ENCODE data around the gene NMU.
A peak's percentile ranks its signal among the peaks of the same experiment; 100 is the strongest.
"Not testable (repeated sequence)": the region's sequence is repeated elsewhere in the genome, so short reads cannot be mapped to it uniquely, and the experiment has no call there.

The NMU gene

GRCh38 chr4:55553441-55554201, 82.5 kb downstream of the NMU start:
- TF ChIP-seq CSDC2 (CRISPR knock-in tag; IDR thresholded peaks at IDR 0.05) (no peak), ZNF70 (CRISPR knock-in tag; IDR thresholded peaks at IDR 0.05) (no peak), TCF4 (CRISPR knock-in tag; IDR thresholded peaks at IDR 0.05; ENCODE audit: borderline replicate concordance) (no peak), ZFP3 (CRISPR knock-in tag; IDR thresholded peaks at IDR 0.05) (no peak), BACH2 (CRISPR knock-in tag; IDR thresholded peaks at IDR 0.05; ENCODE audit: borderline replicate concordance) (no peak), CREB5 (CRISPR knock-in tag; IDR thresholded peaks at IDR 0.05; ENCODE audit: low read depth) (no peak), ZNF8 (CRISPR knock-in tag; IDR thresholded peaks at IDR 0.05) (no peak), POU6F1 (CRISPR knock-in tag; IDR thresholded peaks at IDR 0.05; ENCODE audit: borderline replicate concordance, low read depth) (no peak), ISL1 (CRISPR knock-in tag; IDR thresholded peaks at IDR 0.05) (no peak), PPARA (CRISPR knock-in tag; IDR thresholded peaks at IDR 0.05; ENCODE audit: borderline replicate concordance) (no peak), TSHZ2 (CRISPR knock-in tag; IDR thresholded peaks at IDR 0.05) (no peak)
- no peak; the same call in 2 of the 3 replicates for ATAC-seq

DNA sequence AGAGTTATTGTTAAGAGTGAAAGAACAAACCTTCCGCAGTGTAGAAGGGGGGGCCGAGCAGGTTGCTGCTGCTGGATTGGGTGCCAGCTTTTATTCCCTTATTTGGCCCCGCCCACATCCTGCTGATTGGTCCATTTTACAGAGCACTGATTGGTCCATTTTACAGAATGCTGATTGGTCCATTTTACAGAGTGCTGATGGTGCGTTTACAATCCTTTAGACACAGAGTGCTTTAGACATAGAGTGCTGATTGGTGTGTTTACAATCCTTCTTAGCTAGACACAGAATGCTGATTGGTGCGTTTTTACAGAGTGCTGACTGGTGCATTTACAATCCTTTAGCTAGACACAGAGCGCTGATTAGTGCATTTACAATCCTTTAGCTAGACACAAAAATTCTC, 84.1 kb downstream of the NMU start:
- not testable (repeated sequence) for ATAC-seq

DNA sequence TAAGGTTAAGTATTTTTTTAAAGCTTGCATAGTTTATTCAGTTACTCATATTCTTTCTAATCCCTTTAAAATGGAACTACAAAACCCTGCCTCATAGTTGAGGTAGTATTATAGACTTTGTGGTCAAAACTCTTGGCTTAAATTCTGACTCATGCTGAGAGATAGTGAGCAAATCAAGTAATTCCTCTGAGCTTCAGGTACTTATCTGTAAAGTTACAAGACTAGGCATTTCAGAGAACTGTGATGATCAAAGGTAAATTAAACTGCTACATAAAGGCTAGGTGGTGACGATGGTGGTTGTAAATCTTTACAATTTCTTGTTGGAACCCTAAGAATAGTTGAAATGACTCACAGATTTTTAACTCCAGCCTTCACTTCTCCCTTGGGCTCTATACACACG, 86.2 kb downstream of the NMU start:
- no peak for TF ChIP-seq ZC3H10 (CRISPR knock-in tag; IDR thresholded peaks at IDR 0.05)
- no peak for TF ChIP-seq TOX (CRISPR knock-in tag; IDR thresholded peaks at IDR 0.05; ENCODE audit: borderline replicate concordance)
- peak; percentile 90 for TF ChIP-seq ZFP3 (CRISPR knock-in tag; IDR thresholded peaks at IDR 0.05)
- ATAC-seq: no peak

- TF ChIP-seq TCF4 (CRISPR knock-in tag; IDR thresholded peaks at IDR 0.05; ENCODE audit: borderline replicate concordance) (no peak), GLIS3 (CRISPR knock-in tag; IDR thresholded peaks at IDR 0.05) (no peak), ISL1 (CRISPR knock-in tag; IDR thresholded peaks at IDR 0.05) (no peak), TOX (CRISPR knock-in tag; IDR thresholded peaks at IDR 0.05; ENCODE audit: borderline replicate concordance) (no peak), ZNF8 (CRISPR knock-in tag; IDR thresholded peaks at IDR 0.05) (no peak), ZNF565 (CRISPR knock-in tag; conservative IDR thresholded peaks at IDR 0.05; ENCODE audit: low read depth) (no peak), ZFP3 (CRISPR knock-in tag; IDR thresholded peaks at IDR 0.05) (no peak), POU6F1 (CRISPR knock-in tag; IDR thresholded peaks at IDR 0.05; ENCODE audit: borderline replicate concordance, low read depth) (no peak), ZC3H10 (CRISPR knock-in tag; IDR thresholded peaks at IDR 0.05) (no peak)
- ATAC-seq: no peak
Measured at GRCh38 chr4:55547918-55548317, 88.2 kb downstream of the NMU start.

DNA sequence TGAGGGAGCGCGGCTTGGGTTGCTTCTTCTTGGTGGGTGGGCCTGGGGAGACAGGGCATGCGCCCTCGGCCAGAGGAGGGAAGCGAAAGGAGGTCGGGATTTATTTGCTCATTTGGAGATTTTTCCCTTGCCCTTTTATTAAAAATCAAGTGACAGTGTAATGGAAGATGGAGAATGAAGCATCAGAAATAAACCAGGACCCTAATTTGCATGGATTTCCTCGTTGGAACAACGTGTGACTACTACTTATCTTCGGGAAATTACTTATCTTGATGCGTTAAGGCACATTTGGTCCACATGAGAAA, 88.7 kb downstream of the NMU start:
- TF ChIP-seq TOX (CRISPR knock-in tag; IDR thresholded peaks at IDR 0.05; ENCODE audit: borderline replicate concordance) (no peak), ISL1 (CRISPR knock-in tag; IDR thresholded peaks at IDR 0.05) (no peak), CSDC2 (CRISPR knock-in tag; IDR thresholded peaks at IDR 0.05) (no peak), TCF4 (CRISPR knock-in tag; IDR thresholded peaks at IDR 0.05; ENCODE audit: borderline replicate concordance) (no peak), POU6F1 (CRISPR knock-in tag; IDR thresholded peaks at IDR 0.05; ENCODE audit: borderline replicate concordance, low read depth) (no peak), PPARA (CRISPR knock-in tag; IDR thresholded peaks at IDR 0.05; ENCODE audit: borderline replicate concordance) (no peak), GLIS3 (CRISPR knock-in tag; IDR thresholded peaks at IDR 0.05) (no peak), CREB5 (CRISPR knock-in tag; IDR thresholded peaks at IDR 0.05; ENCODE audit: low read depth) (no peak), ARNTL (CRISPR knock-in tag; IDR thresholded peaks at IDR 0.05; ENCODE audit: borderline replicate concordance, low read depth) (no peak), ZNF565 (CRISPR knock-in tag; conservative IDR thresholded peaks at IDR 0.05; ENCODE audit: low read depth) (no peak), BACH2 (CRISPR knock-in tag; IDR thresholded peaks at IDR 0.05; ENCODE audit: borderline replicate concordance) (no peak), ZNF8 (CRISPR knock-in tag; IDR thresholded peaks at IDR 0.05) (no peak), RARB (CRISPR knock-in tag; IDR thresholded peaks at IDR 0.05) (no peak), SNAI2 (CRISPR knock-in tag; IDR thresholded peaks at IDR 0.05) (no peak)
- TF ChIP-seq, protein P1, sequence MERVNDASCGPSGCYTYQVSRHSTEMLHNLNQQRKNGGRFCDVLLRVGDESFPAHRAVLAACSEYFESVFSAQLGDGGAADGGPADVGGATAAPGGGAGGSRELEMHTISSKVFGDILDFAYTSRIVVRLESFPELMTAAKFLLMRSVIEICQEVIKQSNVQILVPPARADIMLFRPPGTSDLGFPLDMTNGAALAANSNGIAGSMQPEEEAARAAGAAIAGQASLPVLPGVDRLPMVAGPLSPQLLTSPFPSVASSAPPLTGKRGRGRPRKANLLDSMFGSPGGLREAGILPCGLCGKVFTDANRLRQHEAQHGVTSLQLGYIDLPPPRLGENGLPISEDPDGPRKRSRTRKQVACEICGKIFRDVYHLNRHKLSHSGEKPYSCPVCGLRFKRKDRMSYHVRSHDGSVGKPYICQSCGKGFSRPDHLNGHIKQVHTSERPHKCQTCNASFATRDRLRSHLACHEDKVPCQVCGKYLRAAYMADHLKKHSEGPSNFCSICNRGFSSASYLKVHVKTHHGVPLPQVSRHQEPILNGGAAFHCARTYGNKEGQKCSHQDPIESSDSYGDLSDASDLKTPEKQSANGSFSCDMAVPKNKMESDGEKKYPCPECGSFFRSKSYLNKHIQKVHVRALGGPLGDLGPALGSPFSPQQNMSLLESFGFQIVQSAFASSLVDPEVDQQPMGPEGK (CRISPR knock-in tag; IDR thresholded peaks at IDR 0.05; ENCODE audit: borderline replicate concordance): no peak
- ATAC-seq: peak; percentile 53
